GM19438 (cell line): Measurements from ENCODE around the gene GPR153.

Experiments used
- ATAC-seq: cut with Tn5 transposase; IDR thresholded peaks from one replicate; pipeline ENCODE4 v1.9.1; 2021; ENCODE audit warnings: low read depth; ENCODE audit not compliant: unreplicated experiment

The GPR153 gene

GRCh38 chr1:6251233-6251632 lies 9.7 kb downstream of the GPR153 start:
- no peak for ATAC-seq

GRCh38 chr1:6249739-6250689 lies 10.9 kb downstream of the GPR153 start:
- no peak for ATAC-seq

- no peak for ATAC-seq
These were observed 11.8 kb downstream of the GPR153 start for GRCh38 chr1:6248932-6249738.

GRCh38 chr1:6248161-6248776 lies 12.6 kb downstream of the GPR153 start:
- ATAC-seq, result no peak

GRCh38 chr1:6247651-6248050 lies 13.2 kb downstream of the GPR153 start:
- ATAC-seq, result no peak

- no peak for ATAC-seq
These were observed 14.1 kb downstream of the GPR153 start for GRCh38 chr1:6246497-6247467.

GRCh38 chr1:6245869-6246496 lies 14.9 kb downstream of the GPR153 start:
- no peak for ATAC-seq

- no peak for ATAC-seq
These were observed 15.6 kb downstream of the GPR153 start for GRCh38 chr1:6245086-6245868.

- ATAC-seq, result no peak
These were observed 16.4 kb downstream of the GPR153 start for GRCh38 chr1:6244401-6245049.

GRCh38 chr1:6243993-6244392 lies 16.9 kb downstream of the GPR153 start, which contains the start of gene HES3:
Gene HES3, plus strand, starts transcription at chr1:6244179. Its CDS starts 187 bp downstream, at chr1:6244366.
- no peak for ATAC-seq

- no peak for ATAC-seq
These were observed 17.7 kb downstream of the GPR153 start for GRCh38 chr1:6243053-6243834.

GRCh38 chr1:6241887-6242740 lies 18.8 kb downstream of the GPR153 start:
- no peak for ATAC-seq

- ATAC-seq, result no peak
These were observed 19.6 kb downstream of the GPR153 start for GRCh38 chr1:6241107-6241886.

GRCh38 chr1:6239950-6240768 lies 20.7 kb downstream of the GPR153 start:
- ATAC-seq, result no peak

GRCh38 chr1:6239213-6239752 lies 21.6 kb downstream of the GPR153 start:
- ATAC-seq, result no peak
